GM19397 (cell line): Measurements from ENCODE around the gene PRR22.

Experiments used
- ATAC-seq: cut with Tn5 transposase; IDR thresholded peaks from one replicate; pipeline ENCODE4 v1.9.1; 2021; ENCODE audit warnings: mild to moderate bottlenecking, moderate library complexity; ENCODE audit not compliant: unreplicated experiment

Gene PRR22

GRCh38 chr19:5814123-5814851 lies 29.7 kb upstream of the PRR22 start:
- no peak for ATAC-seq

- no peak for ATAC-seq
These were observed 26.6 kb upstream of the PRR22 start for GRCh38 chr19:5811117-5811516.

- ATAC-seq = no peak
These were observed 24.9 kb upstream of the PRR22 start for GRCh38 chr19:5809469-5809868.

GRCh38 chr19:5809053-5809452 lies 24.5 kb upstream of the PRR22 start:
- no peak for ATAC-seq

GRCh38 chr19:5808120-5808816 lies 23.7 kb upstream of the PRR22 start:
- ATAC-seq = no peak

- no peak for ATAC-seq
These were observed 22.4 kb upstream of the PRR22 start for GRCh38 chr19:5806905-5807304.

- ATAC-seq = no peak
These were observed 21.6 kb upstream of the PRR22 start for GRCh38 chr19:5806133-5806489.

GRCh38 chr19:5805462-5806132 lies 21.1 kb upstream of the PRR22 start:
- ATAC-seq = no peak

GRCh38 chr19:5804516-5805461 lies 20.2 kb upstream of the PRR22 start, which contains the start of gene NRTN:
TSS of gene NRTN (plus strand) at chr19:5805067. CDS start at chr19:5824166, 19,099 bp downstream.
- ATAC-seq = no peak

GRCh38 chr19:5803752-5804515 lies 19.4 kb upstream of the PRR22 start:
- peak; percentile 70 for ATAC-seq

GRCh38 chr19:5803441-5803751 lies 18.9 kb upstream of the PRR22 start:
- no peak for ATAC-seq

- ATAC-seq = no peak
These were observed 17.5 kb upstream of the PRR22 start for GRCh38 chr19:5801796-5802619.

GRCh38 chr19:5800361-5801270 lies 16.1 kb upstream of the PRR22 start:
- no peak for ATAC-seq

GRCh38 chr19:5799247-5800241 lies 15.0 kb upstream of the PRR22 start:
- ATAC-seq = no peak

GRCh38 chr19:5798244-5798643 lies 13.7 kb upstream of the PRR22 start:
- ATAC-seq = no peak

- no peak for ATAC-seq
These were observed 10.9 kb upstream of the PRR22 start for GRCh38 chr19:5795382-5795919.

GRCh38 chr19:5793188-5793587 lies 8.6 kb upstream of the PRR22 start:
- no peak for ATAC-seq
